Prostate gland (tissue), 2 donors: ENCODE results near the gene CA14. TPM values are rescaled to one million over a fixed set of nuclear protein-coding genes. Genes with fewer than 3 reads are reported as not detected.

Experiments used
- DNase-seq: peaks from one replicate; pipeline ENCODE4 v3.0.0-alpha.2; 2019; ENCODE audit warnings: low spot score
- H3K27ac ChIP-seq, 2 donors: fragments of 200-600 bp; sonication (generic); 2 replicates each; pipeline ENCODE4 v1.5.1; 2017 to 2019
- H3K27me3 ChIP-seq: fragments of 200-600 bp; sonication (generic); replicated peaks from 2 replicates; pipeline ENCODE4 v1.5.1; 2019; ENCODE audit not compliant: insufficient read depth
- H3K36me3 ChIP-seq, 2 donors: fragments of 200-600 bp; sonication (generic); 1 replicate in 1 of 2; 2 replicates in 1 of 2; pipeline versions ENCODE4 v1.5.1 to v1.8.1; 2017 to 2019
- H3K4me1 ChIP-seq: fragments of 200-600 bp; sonication (generic); replicated peaks from 2 replicates; pipeline ENCODE4 v1.5.1; 2019
- H3K4me3 ChIP-seq, 2 donors: fragments of 200-600 bp; sonication (generic); 2 replicates each; pipeline ENCODE4 v1.5.1; 2017 to 2019
- H3K9me3 ChIP-seq: fragments of 200-600 bp; sonication (generic); 2 replicates; pipeline ENCODE4 v1.5.1; 2017
- POLR2A ChIP-seq: fragments of 450-650 bp; IDR thresholded peaks from one replicate; pipeline ENCODE4 v1.6.1; 2016; ENCODE audit warnings: antibody characterized with exemption, mild to moderate bottlenecking
- POLR2AphosphoS5 ChIP-seq: sonication (generic); formaldehyde crosslinking; IDR thresholded peaks from one replicate; pipeline ENCODE4 v1.6.1; 2017; ENCODE audit warnings: antibody characterized with exemption
- WGBS: methylation state at CpG from one replicate; pipeline ENCODE4 v1.1.5; 2018; 5-methylcytosine and 5-hydroxymethylcytosine counted together
- intact Hi-C: fragments of 100-400 bp; cut with DNase I; formaldehyde crosslinking; loops from one replicate; pipeline ENCODE4 v1.14.2; 2022
- total RNA-seq, 2 donors: library from RNA; depleted of rRNA; stranded (reverse); fragments of >200 nt; gene quantifications; one replicate each; pipeline ENCODE4 v1.1.0, GENCODE V29; 2016
- TF ChIP-seq, protein P1 (sequence below), 4 experiments: fragments of 200-600 bp in 2 of 4; fragments of 450-650 bp in 2 of 4; sonication (generic) in 2 of 4; IDR thresholded peaks; 1 replicate in 3 of 4; 2 replicates in 1 of 4; pipeline ENCODE4 v1.5.1; 2016 to 2019; ENCODE audit warnings: antibody characterized with exemption in 4 of 4, mild to moderate bottlenecking in 2 of 4, moderate library complexity in 2 of 4

The CA14 gene
- total RNA-seq, 2 donors from 2014 or later = 0.36 to 3.3 TPM

DNA sequence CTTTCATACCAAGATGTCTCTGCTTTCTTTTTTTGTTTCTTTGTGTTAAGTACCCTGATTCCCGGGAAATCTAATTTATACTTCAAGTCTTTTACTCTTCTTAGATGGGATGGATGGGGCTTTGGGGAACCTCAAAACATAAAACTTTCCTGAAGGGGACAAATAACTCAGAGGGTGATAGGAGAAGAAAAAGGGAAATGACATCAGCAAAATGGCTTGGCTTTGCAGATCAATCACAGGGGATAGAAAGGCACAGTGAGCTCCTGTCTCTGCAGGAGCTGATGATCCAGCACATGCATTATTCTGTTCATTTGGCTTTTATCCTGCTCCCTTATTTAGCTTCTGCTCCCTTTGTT lies 1.4 kb upstream of the CA14 start:
- H3K9me3 ChIP-seq = no peaks in the 10 kb centered on the region
- H3K4me3 ChIP-seq = no peak overlapping the region
- H3K27ac ChIP-seq = peak overlapping the region; percentile 33 to 64
- DNase-seq = no peak
- H3K4me1 ChIP-seq = peaks cover 4% of the 10 kb centered on the region
- peaks cover 3% of the 10 kb centered on the region for H3K27me3 ChIP-seq
- no peaks in the 10 kb centered on the region for H3K36me3 ChIP-seq
- TF ChIP-seq, protein P1, sequence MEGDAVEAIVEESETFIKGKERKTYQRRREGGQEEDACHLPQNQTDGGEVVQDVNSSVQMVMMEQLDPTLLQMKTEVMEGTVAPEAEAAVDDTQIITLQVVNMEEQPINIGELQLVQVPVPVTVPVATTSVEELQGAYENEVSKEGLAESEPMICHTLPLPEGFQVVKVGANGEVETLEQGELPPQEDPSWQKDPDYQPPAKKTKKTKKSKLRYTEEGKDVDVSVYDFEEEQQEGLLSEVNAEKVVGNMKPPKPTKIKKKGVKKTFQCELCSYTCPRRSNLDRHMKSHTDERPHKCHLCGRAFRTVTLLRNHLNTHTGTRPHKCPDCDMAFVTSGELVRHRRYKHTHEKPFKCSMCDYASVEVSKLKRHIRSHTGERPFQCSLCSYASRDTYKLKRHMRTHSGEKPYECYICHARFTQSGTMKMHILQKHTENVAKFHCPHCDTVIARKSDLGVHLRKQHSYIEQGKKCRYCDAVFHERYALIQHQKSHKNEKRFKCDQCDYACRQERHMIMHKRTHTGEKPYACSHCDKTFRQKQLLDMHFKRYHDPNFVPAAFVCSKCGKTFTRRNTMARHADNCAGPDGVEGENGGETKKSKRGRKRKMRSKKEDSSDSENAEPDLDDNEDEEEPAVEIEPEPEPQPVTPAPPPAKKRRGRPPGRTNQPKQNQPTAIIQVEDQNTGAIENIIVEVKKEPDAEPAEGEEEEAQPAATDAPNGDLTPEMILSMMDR (IDR thresholded peaks at IDR 0.05) = no peak
- TF ChIP-seq POLR2A = no peak
- no peak for TF ChIP-seq POLR2AphosphoS5
- intact Hi-C loops = loop anchor here (1.0 kb wide), 1 partner anchor 24 kb away; no protein-coding TSS in a partner anchor
- WGBS = 8% methylated on average over 1 of the region's 1 CpG

DNA sequence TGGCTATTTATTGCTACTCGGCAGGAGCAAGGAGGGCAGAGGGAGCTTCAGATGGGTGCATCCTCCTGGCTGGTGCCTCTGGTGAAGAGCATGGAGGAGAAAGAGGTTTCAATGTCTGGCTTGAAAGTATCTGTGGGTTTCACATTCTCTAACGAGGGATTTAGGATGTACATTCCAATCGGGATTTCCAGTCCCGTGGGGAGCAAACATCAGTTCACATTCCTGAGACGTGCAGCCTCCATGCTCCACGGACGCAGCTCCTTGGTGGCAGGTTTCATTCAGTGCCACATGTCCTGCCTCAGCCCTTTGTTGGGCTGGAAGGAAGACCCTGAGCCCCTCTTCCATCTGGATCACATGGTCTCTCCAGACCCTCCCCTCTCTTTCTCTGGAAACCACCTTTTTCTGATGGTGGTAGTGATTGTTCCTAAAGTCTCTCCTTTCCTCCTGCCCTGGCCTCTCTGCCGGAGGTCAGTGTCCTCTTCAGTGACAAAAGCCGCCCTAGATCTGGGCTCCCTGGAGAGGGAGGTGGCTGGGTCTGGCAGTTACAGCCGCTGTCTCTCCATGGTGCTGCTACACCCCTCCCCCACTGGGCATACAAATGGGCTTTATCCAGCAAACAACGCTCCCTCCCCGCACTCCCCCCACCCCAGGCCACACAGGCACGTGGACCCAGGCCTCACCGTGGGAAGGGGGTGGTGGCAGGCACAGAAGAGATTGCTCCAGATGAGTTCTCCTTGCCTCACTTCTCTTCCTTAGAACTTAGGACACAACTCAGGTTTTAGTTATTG lies 826 bp upstream of the CA14 start:
- 33% methylated on average over 14 of the region's 14 CpGs for WGBS
- H3K9me3 ChIP-seq = no peaks in the 10 kb centered on the region
- H3K36me3 ChIP-seq = no peaks in the 10 kb centered on the region
- H3K4me1 ChIP-seq = peaks cover 4% of the 10 kb centered on the region
- TF ChIP-seq, protein P1 (IDR thresholded peaks at IDR 0.05) = no peak
- TF ChIP-seq POLR2A = no peak
- no peak for TF ChIP-seq POLR2AphosphoS5
- H3K27me3 ChIP-seq = peaks cover 3% of the 10 kb centered on the region
- DNase-seq = no peak
- peak overlapping the region; percentile 33 to 64 for H3K27ac ChIP-seq
- intact Hi-C loops = loop anchor here (1.0 kb wide), 1 partner anchor 24 kb away; no protein-coding TSS in a partner anchor
- H3K4me3 ChIP-seq = no peak overlapping the region

DNA sequence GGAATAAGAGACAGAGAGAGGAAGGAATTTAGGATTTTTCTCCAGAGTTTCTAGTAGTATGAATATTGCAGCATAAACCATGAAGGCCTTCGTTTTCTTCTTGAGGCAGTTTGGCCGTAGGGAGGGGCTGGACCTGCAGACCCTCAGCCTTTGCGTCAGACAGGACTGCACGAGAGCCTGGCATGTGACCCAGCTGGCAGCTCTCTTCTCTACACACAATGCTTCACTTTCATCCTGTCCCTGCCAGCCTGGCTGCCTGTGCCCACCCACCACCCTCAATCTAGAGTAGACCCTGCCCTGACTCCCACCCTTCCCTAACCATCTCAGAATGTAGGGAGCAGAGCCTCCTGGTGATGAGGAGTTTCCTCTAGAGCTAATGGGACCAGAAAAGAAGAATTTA lies 1.6 kb downstream of the CA14 start:
- Histone ChIP-seq H3K27me3 (peaks cover 3% of the 10 kb centered on the region), H3K4me1 (peaks cover 4% of the 10 kb centered on the region), H3K9me3 (no peaks in the 10 kb centered on the region), H3K36me3 (no peaks in the 10 kb centered on the region), H3K27ac (peak overlapping the region; percentile 11 to 20), H3K4me3 (no peak overlapping the region)
- TF ChIP-seq POLR2AphosphoS5 = no peak
- TF ChIP-seq POLR2A = no peak
- TF ChIP-seq, protein P1 (IDR thresholded peaks at IDR 0.05) = no peak
- no peak for DNase-seq
- intact Hi-C loops = no loop called here
- WGBS = 33% methylated on average over 4 of the region's 4 CpGs

DNA sequence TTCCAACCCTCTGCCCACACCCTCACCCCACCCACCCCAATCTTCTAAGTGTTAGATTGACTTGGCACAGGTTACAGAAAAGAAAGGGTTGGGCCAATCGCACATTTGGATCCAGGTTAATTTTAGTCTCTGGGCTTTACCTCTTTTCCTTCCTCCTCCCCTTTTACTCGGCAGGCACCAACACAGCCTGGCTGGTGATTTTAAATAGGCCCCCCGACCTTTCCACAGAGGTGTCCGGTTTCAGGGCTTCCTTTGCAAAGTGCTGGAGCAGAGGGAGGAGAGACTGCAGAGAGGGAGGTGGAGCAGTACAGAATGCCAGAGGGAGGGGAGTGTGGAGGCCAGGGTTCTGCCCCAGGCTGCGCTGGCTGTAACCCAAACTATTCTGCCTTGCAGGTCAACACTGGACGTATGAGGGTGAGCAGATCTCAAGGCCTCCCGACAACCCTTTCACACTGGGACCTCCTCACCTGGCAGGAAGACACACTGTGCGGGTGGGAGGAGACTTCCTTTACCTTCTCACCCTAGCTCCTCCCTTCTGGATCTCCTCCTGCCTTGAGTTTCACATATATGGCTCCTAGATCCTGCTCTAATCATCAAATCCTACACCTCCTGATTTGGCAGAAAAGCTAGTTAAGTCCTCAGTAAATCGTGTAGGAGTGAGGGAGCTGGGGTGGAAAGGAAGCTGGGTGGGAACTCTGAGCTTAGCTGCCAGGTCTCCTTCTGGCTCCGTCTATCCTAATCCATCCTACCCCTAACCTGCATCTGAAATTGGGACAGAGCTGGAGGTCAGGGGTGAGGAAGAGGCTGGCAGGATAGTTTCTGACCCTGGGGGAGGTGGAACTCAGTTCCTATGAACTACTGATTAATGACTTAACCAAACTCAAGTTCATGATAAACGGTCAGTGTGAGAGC lies 2.4 kb downstream of the CA14 start:
- WGBS = 13% methylated on average over 11 of the region's 11 CpGs
- H3K27me3 ChIP-seq = peaks cover 3% of the 10 kb centered on the region
- peaks cover 0 to 6% of the 10 kb centered on the region in 2 donors for H3K36me3 ChIP-seq
- H3K4me1 ChIP-seq = peaks cover 4% of the 10 kb centered on the region
- TF ChIP-seq POLR2AphosphoS5 (peak; percentile 10), POLR2A (peak; percentile 23)
- TF ChIP-seq, protein P1 (IDR thresholded peaks at IDR 0.05) = no peak
- intact Hi-C loops = no loop called here
- no peak for DNase-seq
- H3K9me3 ChIP-seq = no peaks in the 10 kb centered on the region
- no peak overlapping the region for H3K4me3 ChIP-seq
- H3K27ac ChIP-seq = peak overlapping the region; percentile 11 to 20
